Caco-2 (cell line): ENCODE measurements around the gene EFHD1. TPM values are rescaled to one million over a fixed set of nuclear protein-coding genes. Genes with fewer than 3 reads are reported as not detected.
"Not testable (repeated sequence)": the region's sequence is repeated elsewhere in the genome, so short reads cannot be mapped to it uniquely, and the experiment has no call there.

Source experiments
- BruUV-seq: library from RNA; stranded (reverse); fragments of 400-500 nt; replicated peaks from 2 replicates; lab custom pipeline; 2021; lab: Mats Ljungman, UMichigan
- CTCF ChIA-PET: fragments of 300-600 bp; sonication (Branson Sonifier 250); formaldehyde crosslinking; loops from one replicate; lab custom pipeline; 2022; ENCODE audit warnings: antibody characterized with exemption; lab: Charles Lee
- POLR2A ChIA-PET: fragments of 300-600 bp; sonication (Branson Sonifier 250); formaldehyde crosslinking; loops from one replicate; lab custom pipeline; 2022; ENCODE audit warnings: antibody characterized with exemption; lab: Charles Lee
- DNase-seq, 2 experiments: peaks; one replicate each; pipeline versions ENCODE4 v3.0.0 to v3.0.0-alpha.2; 2020 to 2022
- H3K27me3 ChIP-seq: replicated peaks from 2 replicates; pipeline ENCODE4 v1.6.0; 2011; ENCODE audit warnings: low read length; ENCODE audit not compliant: control insufficient read depth, insufficient read depth
- H3K36me3 ChIP-seq: 2 replicates; pipeline ENCODE4 v1.5.1; 2011; ENCODE audit warnings: low read length; ENCODE audit not compliant: control insufficient read depth, insufficient read depth
- H3K4me1 ChIP-seq: fragments of 250-450 bp; sonication (Bioruptor Pico); 2 replicates; pipeline ENCODE4 v1.5.1; 2020; ENCODE audit warnings: mild to moderate bottlenecking
- H3K4me3 ChIP-seq: 2 replicates; pipeline ENCODE4 v1.5.1; 2011; ENCODE audit warnings: low read depth, mild to moderate bottlenecking, control low read depth, low read length
- H3K9me3 ChIP-seq: fragments of 250-450 bp; sonication (Bioruptor Pico); 2 replicates; pipeline ENCODE4 v1.5.1; 2020; ENCODE audit warnings: mild to moderate bottlenecking, moderate library complexity
- H3K27ac Mint-ChIP-seq: one replicate; pipeline ENCODE4 v1.8.0; 2022; ENCODE audit warnings: mixed read lengths; ENCODE audit not compliant: unreplicated experiment
- H3K27me3 Mint-ChIP-seq: one replicate; pipeline ENCODE4 v1.8.0; 2022; ENCODE audit warnings: mixed read lengths; ENCODE audit not compliant: insufficient read depth, unreplicated experiment
- H3K36me3 Mint-ChIP-seq: one replicate; pipeline ENCODE4 v1.8.0; 2022; ENCODE audit warnings: mild to moderate bottlenecking, mixed read lengths; ENCODE audit not compliant: insufficient read depth, unreplicated experiment
- H3K4me1 Mint-ChIP-seq: one replicate; pipeline ENCODE4 v1.8.0; 2022; ENCODE audit warnings: low read depth, mixed read lengths; ENCODE audit not compliant: unreplicated experiment
- H3K4me3 Mint-ChIP-seq: one replicate; pipeline ENCODE4 v1.8.0; 2022; ENCODE audit warnings: mild to moderate bottlenecking, moderate library complexity, mixed read lengths; ENCODE audit not compliant: unreplicated experiment
- H3K9me3 Mint-ChIP-seq: one replicate; pipeline ENCODE4 v1.8.0; 2022; ENCODE audit warnings: mixed read lengths; ENCODE audit not compliant: unreplicated experiment
- intact Hi-C: fragments of 100-400 bp; cut with micrococcal nuclease; formaldehyde crosslinking; loops from one replicate; pipeline ENCODE4 v1.10.0; 2022; ENCODE audit not compliant: unreplicated experiment
- total RNA-seq: library from RNA; stranded (reverse); gene quantifications from 2 replicates; pipeline ENCODE4 v1.2.3, GENCODE V29; 2022
- TF ChIP-seq, protein P1 (sequence below), 2 experiments: fragments of 200-600 bp in 1 of 2; IDR thresholded peaks; 1 replicate in 1 of 2; 2 replicates in 1 of 2; pipeline versions ENCODE4 v1.5.1 to v1.8.0; 2011 to 2022; ENCODE audit warnings: antibody characterized with exemption in 1 of 2, control low read depth in 1 of 2, inconsistent platforms in 1 of 2, low read depth in 1 of 2, low read length in 1 of 2, mild to moderate bottlenecking in 1 of 2, moderate library complexity in 1 of 2; ENCODE audit not compliant: insufficient read depth in 1 of 2, severe bottlenecking in 1 of 2, unreplicated experiment in 1 of 2

EFHD1 gene
- total RNA-seq, 1 experiment from 2014 or later: 4.2 TPM

DNA sequence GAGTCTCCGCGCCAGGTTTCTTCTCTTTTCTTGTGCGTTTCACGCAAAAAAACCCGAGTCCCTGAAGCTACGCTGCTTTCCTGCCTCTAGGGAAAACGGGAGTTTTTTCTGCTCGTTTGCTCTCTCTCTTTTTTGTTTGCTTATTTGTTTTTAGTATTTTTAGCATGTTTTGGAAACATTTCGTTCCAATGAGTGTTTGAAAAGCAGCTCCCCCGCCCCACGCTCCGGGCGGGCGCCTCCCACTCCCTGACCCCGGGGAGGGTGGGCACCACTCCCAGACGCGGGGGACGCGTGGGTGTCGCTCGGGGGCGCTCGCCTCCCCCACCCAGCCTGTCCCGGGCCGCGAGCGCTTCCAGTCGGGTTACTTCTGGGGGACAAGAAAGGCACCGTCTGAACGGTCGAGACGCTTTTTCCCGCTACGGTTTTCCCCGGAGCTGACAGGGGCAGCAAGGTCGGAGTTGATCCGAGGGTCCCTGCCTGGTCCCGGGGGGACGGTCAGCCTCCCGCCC is 446 bp upstream of the EFHD1 start:
- peak in 1 of 2 experiments; percentile 38 for DNase-seq
- TF ChIP-seq, protein P1, sequence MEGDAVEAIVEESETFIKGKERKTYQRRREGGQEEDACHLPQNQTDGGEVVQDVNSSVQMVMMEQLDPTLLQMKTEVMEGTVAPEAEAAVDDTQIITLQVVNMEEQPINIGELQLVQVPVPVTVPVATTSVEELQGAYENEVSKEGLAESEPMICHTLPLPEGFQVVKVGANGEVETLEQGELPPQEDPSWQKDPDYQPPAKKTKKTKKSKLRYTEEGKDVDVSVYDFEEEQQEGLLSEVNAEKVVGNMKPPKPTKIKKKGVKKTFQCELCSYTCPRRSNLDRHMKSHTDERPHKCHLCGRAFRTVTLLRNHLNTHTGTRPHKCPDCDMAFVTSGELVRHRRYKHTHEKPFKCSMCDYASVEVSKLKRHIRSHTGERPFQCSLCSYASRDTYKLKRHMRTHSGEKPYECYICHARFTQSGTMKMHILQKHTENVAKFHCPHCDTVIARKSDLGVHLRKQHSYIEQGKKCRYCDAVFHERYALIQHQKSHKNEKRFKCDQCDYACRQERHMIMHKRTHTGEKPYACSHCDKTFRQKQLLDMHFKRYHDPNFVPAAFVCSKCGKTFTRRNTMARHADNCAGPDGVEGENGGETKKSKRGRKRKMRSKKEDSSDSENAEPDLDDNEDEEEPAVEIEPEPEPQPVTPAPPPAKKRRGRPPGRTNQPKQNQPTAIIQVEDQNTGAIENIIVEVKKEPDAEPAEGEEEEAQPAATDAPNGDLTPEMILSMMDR (IDR thresholded peaks at IDR 0.05; ENCODE audit: insufficient read depth in 1 of 2, low read depth in 1 of 2, low read length in 1 of 2, severe bottlenecking in 1 of 2, unreplicated experiment in 1 of 2): peak in 1 of 2 experiments; percentile 8

DNA sequence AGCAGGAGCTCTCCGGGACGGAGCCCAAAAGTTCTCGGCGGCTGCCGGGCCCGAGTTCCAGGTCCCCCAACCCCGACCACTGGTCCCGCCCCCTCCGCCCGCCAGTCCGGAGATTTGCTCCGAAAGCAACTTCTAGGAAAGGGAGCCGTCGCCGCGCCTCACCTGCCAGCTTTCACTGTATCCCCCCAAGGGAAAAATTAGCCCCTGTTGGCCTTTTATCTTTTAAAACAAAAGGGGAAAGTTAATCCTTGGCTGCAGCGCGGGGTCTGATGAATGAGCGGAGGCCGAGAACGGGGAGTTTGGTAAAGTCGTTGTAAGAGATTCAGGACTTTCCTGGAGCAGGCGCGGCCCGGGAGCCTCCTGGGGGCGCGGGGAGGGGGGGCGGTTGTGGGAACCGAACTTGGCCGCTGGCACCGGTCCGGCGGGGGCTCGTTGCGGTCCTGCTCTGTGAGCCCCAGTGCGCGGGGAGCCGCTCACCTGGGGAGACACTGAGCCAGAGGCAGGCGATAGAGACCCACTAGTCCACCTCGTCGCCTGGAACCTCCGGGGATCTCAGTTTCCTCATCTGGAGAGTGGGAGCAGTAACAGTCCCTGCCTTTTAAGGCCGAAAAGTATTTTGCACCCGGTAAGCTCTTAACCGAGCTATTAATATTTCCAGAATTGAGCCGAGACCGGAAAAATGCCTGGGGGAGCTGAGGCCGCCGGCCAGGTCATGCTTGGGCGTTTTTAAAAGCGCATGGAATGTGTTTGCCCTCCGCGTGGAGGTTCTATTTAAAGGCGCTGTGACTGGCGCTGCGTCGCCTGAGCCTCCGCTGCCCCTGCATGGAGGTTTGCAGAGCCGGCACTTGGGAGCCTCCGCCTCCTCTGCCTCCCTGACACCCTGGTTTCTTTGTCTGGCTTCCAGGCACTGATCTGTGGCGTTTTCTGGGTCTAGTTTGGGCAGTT is 1.1 kb downstream of the EFHD1 start:
- no peaks in the 10 kb centered on the region for H3K27me3 ChIP-seq

More for the DNA sequence above, 446 bp upstream of the EFHD1 start:
- ChIA-PET POLR2A (no interaction called here), CTCF (interaction anchor here (0.6 kb wide), 1 partner anchor 76 kb away, joined by 3 read pairs; no protein-coding TSS in a partner anchor)
- BruUV-seq: no TSS peak
- Mint-ChIP-seq H3K9me3 (no peaks in the 10 kb centered on the region), H3K4me3 (peak overlapping the region; percentile 78), H3K36me3 (no peaks in the 10 kb centered on the region), H3K4me1 (peaks cover 6% of the 10 kb centered on the region), H3K27me3 (no peaks in the 10 kb centered on the region), H3K27ac (peak overlapping the region; percentile 78)
- Histone ChIP-seq H3K9me3 (no peaks in the 10 kb centered on the region), H3K4me1 (no peaks in the 10 kb centered on the region), H3K27me3 (no peaks in the 10 kb centered on the region), H3K36me3 (no peaks in the 10 kb centered on the region), H3K4me3 (peak overlapping the region; percentile 57)
- intact Hi-C loops: no loop called here

DNA sequence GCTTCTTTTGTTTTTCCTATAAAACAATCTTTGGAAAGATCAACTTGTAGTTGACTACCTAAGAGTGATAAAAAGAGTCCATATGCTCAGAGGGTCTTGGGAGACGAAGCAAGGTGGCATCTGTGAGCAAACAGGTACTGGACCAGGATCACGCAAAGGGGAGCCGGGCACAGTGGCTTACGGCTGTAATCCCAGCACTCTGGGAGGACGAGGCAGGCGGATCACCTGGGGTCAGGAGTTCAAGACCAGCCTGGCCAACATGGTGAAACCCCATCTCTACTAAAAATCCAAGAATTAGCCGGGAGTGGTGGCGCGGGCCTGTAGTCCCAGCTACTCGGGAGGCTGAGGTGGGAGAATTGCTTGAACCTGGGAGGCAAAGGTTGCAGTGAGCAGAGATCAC is 2.0 kb downstream of the EFHD1 start:
- H3K4me3 ChIP-seq, H3K27me3 ChIP-seq, H3K27ac Mint-ChIP-seq, H3K27me3 Mint-ChIP-seq, H3K36me3 ChIP-seq, H3K4me1 Mint-ChIP-seq, H3K4me3 Mint-ChIP-seq, H3K4me1 ChIP-seq, DNase-seq, H3K36me3 Mint-ChIP-seq, H3K9me3 ChIP-seq, BruUV-seq, H3K9me3 Mint-ChIP-seq, intact Hi-C loops, POLR2A ChIA-PET: not testable (repeated sequence)
- CTCF ChIA-PET: interaction anchor here (0.6 kb wide), 1 partner anchor 33 kb away, joined by 4 read pairs; no protein-coding TSS in a partner anchor

More for the DNA sequence above, 1.1 kb downstream of the EFHD1 start:
- Mint-ChIP-seq H3K27me3 (no peaks in the 10 kb centered on the region), H3K4me1 (peaks cover 6% of the 10 kb centered on the region), H3K4me3 (peak overlapping the region; percentile 33), H3K27ac (no peak overlapping the region), H3K9me3 (no peaks in the 10 kb centered on the region), H3K36me3 (no peaks in the 10 kb centered on the region)
- POLR2A ChIA-PET: no interaction called here
- BruUV-seq: no TSS peak
- H3K4me1 ChIP-seq: no peaks in the 10 kb centered on the region
- CTCF ChIA-PET: no interaction called here
- intact Hi-C loops: no loop called here
- H3K9me3 ChIP-seq: no peaks in the 10 kb centered on the region
- H3K4me3 ChIP-seq: no peak overlapping the region
- no peak for DNase-seq
- TF ChIP-seq, protein P1 (IDR thresholded peaks at IDR 0.05; ENCODE audit: insufficient read depth in 1 of 2, low read depth in 1 of 2, low read length in 1 of 2, severe bottlenecking in 1 of 2, unreplicated experiment in 1 of 2): no peak
- no peaks in the 10 kb centered on the region for H3K36me3 ChIP-seq
